HG03066 (cell line): Measurements from ENCODE around the gene KCNMB1.

ENCODE experiments used
- ATAC-seq: cut with Tn5 transposase; IDR thresholded peaks from one replicate; pipeline ENCODE4 v1.9.1; 2021; ENCODE audit warnings: low read depth; ENCODE audit not compliant: unreplicated experiment

The KCNMB1 gene, protein sequence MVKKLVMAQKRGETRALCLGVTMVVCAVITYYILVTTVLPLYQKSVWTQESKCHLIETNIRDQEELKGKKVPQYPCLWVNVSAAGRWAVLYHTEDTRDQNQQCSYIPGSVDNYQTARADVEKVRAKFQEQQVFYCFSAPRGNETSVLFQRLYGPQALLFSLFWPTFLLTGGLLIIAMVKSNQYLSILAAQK

DNA sequence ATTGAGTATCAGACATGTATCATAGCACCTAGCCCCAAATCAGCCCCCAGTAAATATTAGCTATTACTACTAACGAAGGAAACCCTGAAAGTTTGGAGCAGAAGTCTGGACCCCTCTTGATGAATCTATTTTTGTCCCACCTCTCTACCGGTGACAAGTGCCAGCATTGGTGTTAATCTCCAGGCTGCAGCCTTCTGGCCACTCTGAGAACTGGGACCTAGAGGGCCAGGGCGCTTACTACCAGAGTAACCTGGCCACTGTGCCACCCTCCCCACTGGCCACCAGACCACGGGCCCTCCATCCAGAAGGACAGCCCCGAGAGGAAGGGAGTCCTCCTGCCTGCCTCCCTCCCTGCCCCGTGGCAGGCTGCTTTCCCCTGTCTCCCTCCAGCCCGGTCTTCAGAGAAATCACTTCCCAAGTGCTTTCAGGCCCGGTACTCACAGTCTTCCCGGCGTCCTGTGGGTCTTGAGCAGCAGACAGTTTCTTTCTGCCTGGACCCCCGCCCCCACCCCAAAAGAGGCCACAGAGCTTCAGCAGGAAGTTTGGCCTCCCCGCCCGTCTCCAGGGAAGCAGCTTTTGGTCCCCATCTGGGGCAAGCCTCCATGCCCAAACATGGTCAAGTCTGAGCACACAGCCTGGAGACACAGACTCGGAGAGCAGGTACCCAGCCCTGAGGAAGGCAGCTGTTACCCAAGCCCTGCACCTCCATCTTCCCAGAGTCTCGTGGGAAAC, at the start of gene KCNMB1:
TSS of gene KCNMB1 (minus strand) at position 550 of the 732 bp plus-strand sequence. CDS start 3,920 bp downstream, outside the sequence.
- ATAC-seq, result no peak

DNA sequence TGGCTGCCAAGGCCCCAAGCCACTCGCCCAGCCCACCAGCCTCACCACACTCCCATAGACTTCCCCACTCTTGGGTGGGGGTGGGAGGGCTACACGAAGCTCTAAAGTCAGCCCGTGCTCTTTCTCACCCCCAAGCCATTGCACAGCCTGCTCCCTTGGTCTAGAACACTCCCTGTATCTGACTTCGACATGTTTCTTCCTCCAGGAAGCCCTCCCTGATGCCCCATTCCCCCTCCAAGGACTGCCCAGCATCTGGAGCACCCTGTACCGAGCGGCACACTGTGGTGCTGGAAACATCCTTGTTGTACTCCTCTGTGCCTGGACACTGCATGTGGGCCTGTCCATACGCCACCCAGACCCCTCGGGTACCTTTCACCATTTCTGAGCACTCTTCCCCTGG, 49.4 kb upstream of the KCNMB1 start:
- no peak for ATAC-seq

DNA sequence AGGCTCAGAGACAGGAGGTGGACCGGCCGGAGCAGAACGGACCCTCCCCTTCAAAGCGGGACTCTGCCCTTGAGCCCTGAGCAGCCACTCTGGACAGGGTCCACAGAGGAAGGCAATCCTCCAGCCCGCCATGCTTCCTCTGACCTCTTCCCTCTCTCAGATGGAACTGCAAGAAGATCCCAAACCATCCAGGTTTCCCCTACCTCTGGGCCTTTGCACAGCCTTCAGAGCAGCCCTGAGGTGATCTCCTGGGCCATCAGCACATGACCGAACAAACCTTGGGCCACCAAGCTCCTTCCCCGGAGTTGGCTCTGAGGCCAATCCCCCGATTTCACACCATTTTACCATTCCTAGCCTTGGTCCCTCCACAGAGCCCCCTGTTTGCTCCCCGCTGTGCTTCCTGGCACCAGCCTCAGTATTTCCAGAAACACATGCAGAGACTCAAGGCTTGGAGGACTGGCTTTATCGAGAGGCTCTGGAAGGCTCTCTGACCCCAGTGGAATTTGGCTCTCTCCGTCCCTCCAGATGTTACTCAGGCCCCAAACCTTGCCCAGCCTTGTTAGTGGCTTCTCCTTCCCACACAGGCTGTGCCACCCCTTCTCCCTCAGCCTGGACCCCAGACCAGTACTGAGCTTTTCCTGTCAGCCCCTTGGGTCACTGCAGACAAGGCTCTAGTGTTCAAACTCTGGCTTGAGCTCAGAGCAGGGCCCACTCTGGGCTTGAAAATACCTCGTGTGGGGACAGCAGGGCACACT, 48.6 kb upstream of the KCNMB1 start:
- ATAC-seq, result no peak

DNA sequence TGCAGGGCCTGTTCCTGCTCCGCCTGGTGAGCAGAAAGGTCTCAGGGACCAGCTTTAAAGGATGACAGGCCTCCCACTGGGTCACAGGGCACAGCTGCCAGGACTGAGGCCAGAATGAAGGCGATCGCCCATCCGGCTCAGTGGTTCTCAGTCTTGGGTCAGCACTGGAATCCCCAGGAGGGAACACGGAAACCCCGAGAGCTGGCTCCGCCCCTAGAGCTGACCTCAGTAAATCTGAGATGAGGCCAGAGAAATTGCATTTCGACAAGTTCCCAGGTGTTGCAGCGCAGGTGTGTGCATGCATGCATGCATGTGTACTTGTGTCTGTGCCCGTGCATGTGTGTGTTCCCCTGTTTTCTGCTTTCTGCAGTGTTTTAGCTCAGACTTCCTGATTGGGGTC, 47.2 kb upstream of the KCNMB1 start:
- no peak for ATAC-seq

DNA sequence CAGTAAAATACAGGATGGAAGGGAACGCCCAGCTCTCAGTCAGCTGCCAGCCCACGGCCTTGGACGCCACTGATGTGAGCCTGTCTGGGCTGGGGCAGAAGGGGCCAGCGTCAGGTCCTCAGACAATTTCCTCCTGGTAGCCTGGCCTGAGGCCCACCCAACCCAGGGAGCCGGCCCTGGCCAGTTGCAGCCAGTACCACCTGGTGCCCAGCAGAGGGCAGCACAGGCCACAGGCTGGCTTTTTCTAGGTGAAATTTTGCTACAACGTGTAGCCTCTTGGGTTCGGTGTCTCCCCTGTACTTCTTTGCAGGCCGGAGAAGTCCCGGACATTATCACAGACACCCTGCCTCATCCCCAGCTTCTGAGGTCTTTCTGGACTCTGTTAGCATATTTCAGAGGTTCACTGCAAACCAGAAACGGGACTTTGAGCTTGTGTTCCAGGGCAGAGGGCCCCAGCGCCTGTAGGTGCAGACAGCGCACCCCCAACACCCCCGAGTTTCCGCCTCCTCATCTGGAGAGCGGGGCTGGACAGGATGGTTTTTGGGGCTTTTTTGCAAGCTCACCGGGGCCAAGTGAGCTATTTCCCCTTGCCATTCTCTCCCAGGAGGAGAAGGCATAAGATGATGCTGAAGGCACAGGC, 45.9 kb upstream of the KCNMB1 start:
- peak; percentile 90 for ATAC-seq

DNA sequence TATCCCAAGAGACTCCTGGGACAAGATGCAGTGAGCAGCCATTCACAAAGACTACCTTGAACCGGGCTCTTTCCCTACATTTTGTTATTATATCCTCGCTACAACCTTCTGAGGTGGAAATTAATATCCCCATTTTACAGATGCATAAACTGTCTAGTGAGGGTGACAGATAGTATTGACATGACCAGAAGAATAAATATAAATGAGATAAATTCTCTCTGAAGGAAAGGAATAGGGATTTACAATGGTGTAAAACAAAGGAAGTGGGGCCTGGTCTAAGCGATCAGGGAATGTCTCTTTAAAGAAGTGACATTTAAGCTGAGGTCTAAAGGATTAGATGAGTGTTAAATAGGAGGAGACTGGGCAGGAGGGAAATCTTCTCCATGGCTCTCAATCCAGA, 43.5 kb upstream of the KCNMB1 start:
- ATAC-seq, result no peak

DNA sequence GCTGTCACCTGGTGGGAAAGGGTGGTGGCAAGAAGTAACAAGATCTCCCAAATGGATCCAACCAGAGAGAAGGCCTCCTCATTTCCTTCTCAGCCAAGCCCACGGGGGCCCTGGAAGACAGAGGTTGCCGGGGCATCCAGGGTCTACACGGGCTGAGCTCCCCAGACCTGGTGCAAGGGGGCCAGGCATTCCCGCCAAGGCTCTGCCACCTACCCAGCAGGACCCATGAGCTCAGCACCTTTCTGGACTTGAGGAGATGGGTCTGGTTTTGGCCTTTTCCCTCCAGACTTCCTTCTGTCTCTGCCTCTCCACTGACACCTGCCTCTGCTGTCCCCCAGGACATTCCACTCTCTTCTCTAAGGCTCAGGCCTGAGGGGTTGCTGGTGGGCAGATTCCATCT, 42.4 kb upstream of the KCNMB1 start:
- ATAC-seq, result no peak

DNA sequence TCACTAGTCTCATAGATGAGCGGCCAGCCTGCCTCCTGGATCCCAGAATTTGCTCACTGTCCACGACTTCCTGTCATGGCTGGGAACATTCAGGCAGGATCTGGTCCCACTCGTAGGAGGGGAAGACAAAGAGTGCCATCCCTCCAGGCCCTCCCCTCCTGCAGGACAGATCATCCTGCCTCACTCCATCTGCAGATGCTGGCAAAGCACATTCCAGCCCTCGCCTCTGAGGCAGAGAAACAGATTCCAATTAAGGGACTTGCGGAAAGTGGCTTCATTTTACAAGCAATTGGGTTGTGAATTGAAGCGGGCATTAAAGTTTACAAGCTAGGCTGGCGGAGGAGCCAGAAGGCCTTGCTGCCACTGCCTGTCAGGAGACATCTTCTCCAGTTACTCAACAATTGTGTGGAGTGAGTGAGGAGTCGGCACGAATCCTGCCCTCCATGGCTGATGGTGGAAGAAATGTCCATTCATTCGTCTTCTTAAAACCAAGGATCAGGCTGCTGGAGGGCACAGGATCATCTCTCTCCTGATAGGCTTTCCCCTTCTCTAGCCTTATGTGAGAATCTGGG, 41.8 kb upstream of the KCNMB1 start:
- no peak for ATAC-seq

DNA sequence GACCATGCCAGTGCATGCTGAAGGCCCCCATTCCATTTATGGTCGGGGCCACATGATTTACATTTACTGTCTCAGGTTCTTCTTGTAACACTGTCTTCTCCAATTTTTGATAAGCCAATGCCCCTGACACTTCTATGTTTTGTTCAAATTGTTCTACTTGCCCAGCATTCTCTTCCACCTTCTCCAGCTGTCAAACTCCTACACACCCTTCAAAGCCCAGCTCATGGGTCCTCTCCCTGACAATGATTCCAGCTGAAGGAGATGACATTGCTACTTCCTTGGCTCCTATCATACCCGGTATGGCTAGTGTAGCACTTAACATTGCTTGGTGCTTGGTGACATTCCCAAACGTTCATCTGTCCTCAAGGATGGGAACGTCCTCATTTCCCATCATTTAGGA, 41.1 kb upstream of the KCNMB1 start:
- ATAC-seq, result no peak

DNA sequence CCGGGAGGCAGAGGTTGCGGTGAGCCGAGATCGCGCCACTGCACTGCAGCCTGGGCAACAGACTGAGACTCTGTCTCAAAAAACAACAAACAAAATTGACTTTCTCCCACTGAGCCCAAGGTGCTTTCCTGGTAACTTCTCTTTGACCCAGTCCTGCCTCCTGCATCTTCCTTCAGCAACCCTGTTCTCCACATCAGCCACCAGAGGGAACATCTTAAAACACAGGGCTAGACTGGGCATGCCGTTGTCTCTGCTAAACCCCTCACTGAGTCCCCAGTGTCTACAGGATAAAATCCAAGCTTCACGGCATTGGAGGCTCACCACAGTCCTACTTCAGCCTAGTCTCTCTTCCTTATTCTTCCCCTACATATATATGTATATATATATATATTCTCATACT, 39.8 kb upstream of the KCNMB1 start:
- ATAC-seq, result no peak

DNA sequence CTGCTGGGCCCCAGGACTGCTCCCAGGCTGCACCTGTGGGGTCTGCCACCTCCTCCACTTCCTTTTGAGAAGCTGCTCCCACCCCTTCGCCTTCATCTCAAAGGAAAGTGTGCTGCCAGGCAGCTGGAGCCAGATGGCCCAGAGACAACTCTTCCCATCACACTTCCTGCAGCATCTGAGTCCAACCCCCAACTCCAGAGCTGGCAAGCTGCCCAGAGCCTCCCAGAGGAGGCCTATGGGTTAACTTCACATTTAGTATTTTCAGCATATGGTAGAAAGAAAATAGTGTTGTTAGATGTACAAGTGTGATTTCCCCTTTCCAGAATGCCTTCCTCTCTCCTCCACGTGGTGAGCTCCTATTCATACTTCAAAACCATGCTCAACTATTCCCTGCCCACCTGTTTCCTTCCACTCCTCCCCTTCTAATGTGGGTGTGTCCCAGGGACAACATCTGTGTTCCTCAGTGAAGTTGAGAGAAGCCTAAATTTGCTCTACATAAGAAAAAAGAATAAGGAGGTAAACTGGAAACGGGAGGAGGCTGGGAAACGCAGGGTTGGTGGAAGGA, 38.6 kb upstream of the KCNMB1 start:
- no peak for ATAC-seq

DNA sequence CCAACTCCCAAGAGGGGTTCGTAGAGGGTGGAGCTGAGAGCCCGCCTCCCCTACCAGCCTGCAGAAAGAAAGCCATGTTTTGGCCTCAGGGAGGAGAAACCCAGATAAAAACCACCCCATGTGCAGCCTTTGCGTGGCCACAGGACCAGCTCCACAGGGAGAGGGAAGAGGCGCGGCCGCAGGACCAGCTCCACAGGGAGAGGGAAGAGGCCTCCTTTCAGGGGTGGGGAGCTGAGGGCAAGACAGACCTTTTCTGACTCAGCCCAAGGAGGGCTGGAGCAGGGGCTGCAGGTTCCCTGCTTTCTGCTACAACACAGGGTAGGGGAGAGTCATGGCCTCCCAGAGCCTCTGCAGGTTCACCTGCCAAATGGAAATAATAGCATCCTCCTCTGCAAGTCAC, 37.6 kb upstream of the KCNMB1 start:
- ATAC-seq, result no peak

DNA sequence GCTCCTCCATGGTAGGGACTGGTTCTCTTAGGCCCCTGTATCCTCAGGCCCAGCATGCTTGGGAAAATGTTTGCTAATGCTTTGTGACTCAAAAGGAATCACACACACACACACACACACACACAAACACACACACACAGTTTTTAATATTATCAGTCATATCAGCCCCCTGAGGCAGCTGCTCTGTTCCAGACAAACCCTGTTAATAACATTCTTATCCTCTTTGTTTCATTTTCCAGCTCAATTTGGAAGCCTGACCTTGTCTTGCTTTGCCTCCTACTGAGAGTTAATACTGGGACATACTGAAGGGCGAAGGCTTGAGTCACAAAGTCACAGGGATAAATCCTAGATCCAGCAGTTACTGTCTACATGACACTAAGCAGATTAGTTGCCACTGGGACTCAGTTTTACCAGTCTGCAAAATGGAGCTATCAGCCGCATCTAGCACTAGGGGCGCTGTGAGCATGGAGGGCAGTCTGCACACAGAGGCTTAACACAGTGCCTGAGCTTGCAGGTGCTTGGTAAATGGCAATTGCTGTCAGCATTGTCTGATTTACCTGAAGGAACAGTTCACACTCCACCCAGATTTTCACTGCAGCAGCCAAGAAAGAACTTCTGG, 37.1 kb upstream of the KCNMB1 start:
- ATAC-seq, result no peak

DNA sequence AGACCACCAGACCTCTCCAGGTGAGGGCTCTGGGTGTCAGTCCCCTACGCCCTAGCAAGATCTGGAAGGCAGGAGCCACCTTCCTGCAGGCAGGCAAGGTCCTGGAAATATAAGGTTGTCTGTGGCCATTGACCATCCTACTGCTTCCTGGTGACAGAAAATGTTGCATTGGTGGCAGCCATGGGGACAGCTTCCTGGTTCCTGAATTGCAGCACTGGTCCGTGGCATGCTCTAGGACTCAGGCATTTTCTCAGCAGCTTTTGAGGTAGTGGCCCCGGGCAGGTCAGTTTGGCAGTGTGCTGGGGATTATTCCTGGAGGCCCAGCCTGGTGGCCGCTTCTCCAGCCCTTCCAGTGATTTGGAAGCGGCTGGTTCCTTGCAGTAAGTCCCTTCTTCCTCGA, 36.6 kb upstream of the KCNMB1 start:
- no peak for ATAC-seq

DNA sequence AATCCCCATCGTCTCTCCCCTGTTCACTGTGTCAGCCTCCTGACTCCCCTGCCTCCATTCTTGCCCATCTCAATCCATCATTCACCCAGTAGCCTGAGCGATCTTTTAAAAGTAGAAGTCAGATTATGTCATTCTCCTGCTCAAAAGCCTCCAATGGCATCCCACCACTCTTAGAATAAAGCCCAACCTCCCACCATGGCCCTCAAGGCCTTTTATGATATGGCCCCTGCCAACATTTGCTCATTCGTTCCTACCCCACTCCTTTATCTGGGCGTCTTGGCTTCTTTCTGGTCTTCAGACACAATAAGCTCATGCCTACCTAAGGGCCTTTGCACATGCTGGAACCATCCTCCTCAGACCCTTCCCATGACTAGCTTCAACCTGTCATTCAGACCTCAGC, 35.5 kb upstream of the KCNMB1 start:
- ATAC-seq, result no peak

DNA sequence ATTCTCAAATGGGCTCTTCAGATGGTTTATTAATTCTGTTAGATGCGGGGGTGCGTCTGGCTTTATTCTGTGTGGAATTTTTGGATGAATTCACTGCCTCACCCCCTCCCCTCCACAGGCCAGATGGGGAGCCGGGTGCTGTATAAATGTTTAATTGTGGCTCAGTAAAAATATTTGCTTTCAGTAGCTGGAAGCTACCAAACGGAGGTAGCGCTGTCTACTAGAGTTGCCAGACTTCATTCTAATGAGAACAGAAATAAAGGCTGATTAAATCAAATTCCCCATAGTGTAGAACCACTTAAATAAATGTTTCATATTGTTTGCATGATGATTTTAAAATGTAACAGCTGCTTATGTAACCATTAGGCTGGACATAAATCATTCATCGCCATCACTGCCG, 34.5 kb upstream of the KCNMB1 start:
- ATAC-seq, result no peak

DNA sequence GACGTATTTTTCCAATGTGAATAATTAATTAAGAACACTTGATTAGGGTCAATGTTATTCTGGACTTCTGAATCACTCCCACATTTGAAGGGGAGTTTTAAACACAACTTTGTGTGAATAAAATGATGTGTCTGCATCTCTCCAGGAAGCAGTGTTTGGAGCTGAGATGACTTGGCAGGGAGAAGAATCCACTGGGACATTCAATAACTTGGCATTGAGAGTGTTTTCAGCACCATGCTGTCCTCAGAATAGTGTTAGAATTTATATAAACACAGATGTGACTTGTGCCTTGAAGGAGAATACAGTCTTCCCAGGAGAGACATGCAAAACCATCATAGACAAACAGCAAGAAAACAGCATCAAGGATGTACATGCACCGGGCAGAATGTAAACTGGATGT, 32.7 kb upstream of the KCNMB1 start:
- no peak for ATAC-seq

DNA sequence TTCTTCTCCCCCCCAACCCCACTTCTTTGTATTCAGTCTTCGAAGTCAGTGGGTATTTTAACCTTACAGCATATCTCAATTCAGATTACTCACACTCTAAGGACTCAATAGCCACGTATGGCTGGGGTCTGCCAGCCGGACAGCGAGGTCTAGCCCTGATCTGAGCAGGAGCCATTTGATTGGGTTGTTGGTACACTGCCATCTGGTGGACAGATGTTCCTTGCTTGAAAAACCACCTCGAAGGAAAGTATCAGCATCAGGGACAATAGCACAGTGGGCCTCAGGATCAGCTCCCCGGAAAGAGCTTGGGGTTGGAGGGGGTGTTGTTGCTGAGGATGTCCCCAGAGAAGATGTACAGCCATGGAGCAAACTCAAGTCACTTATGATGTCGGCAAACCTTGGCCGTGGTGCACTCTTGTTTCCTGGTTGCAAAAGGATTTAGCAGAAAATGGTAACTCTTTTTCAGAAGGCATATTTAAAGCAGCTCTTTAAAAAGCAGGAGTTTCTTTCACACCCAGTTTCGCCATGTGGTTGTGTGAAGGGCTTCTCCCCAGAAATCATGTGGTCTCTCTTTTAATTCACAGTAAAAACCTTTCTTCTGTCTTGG, 31.7 kb upstream of the KCNMB1 start:
- no peak for ATAC-seq

DNA sequence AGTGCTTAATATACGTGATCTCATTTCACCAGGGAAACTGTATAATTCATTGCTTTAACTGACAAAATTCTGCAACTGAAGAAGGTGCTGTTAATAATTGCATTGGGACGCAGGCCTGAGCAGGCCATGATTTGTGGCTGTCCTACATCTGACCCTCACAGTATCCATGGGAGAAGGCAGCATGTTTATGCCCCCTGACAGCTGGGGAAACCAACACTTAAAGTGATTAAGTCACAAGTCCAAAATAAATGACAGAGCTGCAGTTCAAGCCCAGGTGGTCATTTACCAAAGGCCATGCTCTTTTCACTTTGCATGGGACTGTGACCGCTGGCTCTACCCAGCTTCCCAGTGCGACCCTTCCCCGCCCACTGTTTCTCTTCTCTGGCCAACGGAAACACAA, 30.5 kb upstream of the KCNMB1 start:
- no peak for ATAC-seq

DNA sequence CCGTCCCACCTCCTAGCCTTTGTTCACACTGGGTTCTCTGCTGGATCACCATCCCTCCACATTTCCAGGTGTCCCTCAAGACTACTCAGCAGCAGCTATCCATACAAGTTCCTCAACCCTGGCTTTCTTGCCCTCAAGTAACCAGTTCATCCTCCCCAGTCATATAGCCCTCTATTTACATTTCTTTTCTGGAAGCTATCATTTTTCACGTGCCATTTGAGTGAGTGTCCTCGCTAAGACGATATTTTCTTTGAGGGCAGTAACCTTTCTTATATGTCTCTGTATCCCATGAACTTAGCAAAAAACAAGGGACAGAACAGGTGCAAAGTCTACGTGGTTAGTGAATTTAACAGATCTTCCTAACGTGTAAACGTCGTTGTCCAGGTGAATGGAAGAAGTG, 29.6 kb upstream of the KCNMB1 start:
- ATAC-seq, result no peak
